Occipital lobe (tissue), 2 donors: ENCODE measurements around the gene SELENOS. TPM values are rescaled to one million over a fixed set of nuclear protein-coding genes. Genes with fewer than 3 reads are reported as not detected.

ENCODE experiments used
- DNase-seq: peaks from one replicate; lab custom pipeline; 2025; lab: John Stamatoyannopoulos, UW
- total RNA-seq: library from RNA; depleted of rRNA; stranded (reverse); fragments of >200 nt; gene quantifications from one replicate; pipeline ENCODE4 v1.2.3, GENCODE V29; 2014

The SELENOS gene, protein sequence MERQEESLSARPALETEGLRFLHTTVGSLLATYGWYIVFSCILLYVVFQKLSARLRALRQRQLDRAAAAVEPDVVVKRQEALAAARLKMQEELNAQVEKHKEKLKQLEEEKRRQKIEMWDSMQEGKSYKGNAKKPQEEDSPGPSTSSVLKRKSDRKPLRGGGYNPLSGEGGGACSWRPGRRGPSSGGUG
- 40.1 TPM for total RNA-seq

DNA sequence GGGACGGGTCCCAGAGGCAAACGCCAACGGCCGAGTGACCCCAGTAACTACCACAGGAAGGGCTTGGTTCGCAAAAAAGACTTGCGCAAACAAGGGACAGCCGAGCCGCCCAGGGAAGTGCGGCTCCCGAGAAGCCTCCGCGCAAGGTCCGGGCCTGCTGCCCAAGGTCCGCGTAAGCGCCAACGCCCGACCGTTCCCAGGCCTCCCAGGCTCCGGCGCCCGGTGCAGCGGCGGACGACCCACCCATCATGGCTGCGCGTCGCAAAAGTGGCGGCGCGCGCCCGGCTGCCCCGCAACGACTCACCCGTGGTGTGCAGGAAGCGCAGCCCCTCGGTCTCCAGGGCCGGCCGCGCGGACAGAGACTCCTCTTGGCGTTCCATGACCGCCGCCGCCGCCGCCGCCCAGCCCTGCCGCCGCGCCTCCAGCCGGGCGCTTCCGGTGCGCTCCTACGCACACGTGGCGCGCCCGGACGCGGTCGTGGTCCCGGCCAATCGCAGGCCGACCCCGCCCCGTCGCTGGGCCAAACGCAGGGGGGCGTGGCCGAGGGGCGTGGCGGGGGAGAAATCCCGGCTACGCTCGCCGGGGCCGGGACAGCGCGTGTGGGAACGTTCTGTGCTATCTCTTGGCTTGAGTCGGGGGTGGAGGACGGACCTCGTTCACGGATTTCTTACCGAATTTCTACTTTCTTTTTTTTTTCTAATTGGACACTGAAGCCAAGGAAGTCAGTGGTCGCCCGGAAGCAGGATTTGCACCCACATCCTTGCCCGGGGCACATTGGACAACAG is at the start of gene SELENOS:
TSS of gene SELENOS (minus strand) at position 448 of the 785 bp plus-strand sequence. CDS start at position 380, 68 bp downstream.
- peak; percentile 80 for DNase-seq

DNA sequence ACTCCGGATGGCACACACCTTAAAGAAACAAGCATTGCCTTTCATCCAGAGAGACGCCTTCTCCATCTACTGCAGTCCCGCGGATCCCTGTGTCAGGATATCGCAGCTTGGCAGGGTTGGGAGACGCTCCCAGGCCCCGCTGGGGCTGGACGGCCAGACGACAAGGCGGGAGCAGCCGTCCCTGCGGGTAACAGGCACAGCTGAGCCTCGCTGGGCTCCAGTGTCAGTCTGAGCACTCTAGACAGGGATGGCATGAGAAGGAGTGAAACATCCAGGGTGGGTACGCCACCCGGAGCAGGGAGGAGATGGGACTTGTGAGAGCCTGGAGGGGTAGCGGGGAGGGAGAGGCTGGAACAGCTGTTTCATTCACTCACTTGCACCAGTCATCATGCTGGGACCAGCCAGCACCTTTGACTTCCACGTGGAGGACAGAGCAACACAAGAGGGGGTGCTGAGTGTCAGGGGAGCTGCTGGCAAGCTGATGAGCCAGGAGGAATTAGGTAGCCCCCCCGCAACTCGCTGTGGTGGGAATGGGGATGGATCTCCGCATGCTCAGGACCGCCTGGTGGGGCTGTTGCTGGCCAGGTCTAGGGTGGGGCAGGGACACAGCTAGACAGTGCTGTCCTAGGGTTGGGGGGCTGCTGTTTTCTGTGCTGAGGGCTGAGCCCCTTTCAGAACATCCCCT is 49.3 kb upstream of the SELENOS start:
- DNase-seq, result no peak

DNA sequence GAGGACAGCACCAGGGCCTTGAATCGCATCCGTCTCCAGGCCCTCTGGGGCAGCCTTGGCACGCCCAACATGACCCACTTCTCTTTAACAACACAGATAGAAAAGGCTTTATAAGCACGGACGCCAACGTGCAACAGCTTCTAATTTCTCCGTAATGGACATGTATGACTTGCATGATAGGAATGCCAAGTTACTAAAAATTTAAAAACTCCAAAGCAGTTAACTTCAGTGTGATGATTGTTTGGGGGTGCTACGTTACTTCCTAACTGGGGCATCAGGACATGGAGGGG is 48.7 kb upstream of the SELENOS start:
- no peak for DNase-seq

DNA sequence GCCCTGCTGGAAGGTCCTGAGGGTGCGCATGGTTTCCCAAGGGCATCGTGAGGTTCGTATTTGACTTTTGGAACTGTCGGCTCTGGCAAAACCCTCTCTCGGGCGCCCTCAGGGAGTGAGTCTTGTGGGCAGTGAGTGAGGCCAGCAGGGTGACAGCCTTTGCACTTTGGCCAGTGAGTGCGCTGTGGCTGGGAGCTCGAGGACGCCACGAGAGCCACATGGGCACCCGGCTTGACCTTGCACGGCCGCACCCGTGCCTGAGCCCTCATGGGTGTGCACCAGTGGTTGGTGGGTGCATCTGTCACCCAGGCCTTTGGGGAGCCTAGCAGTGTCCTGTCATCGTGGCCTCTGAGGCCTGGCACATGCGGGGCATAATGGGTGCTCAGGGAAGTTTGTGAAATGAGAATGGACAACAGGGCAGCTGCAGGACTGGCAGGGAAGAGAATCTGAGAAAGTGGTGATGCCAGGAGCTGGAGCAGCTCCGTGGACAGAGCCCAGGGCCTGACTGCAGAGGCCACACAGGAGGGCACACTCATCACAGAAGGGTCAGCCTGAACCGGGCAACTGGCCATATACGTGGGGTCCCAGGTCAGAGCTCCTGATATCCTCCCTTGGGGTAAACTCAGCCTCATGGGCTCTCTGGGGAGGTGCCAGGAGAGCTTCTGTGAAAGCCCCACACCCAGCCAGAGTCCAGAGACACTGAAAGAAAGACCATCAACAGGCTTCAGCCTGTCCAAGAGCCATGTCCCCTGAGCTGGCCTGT is 48.2 kb upstream of the SELENOS start:
- no peak for DNase-seq

DNA sequence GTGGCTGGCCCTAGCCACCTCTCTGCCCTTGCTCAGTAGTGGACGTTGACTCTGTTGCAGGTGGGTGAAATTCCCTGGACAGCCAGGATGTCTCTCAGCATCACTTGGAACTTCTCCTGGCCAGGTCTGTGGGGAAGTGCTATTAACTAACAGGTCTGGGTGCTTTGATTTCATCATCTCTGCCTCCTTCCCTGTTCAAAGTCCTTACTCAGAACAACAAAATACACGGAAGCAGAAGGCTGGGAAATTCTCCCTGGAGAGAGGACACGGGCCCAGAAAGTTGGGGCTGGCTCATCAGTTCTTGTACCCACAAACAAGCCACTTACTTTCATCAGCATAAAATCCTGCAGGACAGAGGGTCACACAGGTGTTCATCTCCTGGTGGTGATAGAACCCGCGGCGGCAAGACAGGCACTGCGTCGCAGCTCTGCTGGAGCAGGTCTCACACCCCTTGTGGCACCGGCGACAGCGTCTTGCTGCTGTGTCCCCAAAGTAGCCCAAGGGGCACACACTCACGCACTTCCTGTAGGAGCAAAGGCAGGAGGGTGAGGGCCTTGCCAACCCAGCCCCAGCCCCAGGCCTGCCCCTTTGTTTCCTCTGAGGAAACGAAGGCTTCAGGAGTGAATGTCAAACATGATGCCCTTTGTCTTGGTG is 47.4 kb upstream of the SELENOS start:
- no peak for DNase-seq

DNA sequence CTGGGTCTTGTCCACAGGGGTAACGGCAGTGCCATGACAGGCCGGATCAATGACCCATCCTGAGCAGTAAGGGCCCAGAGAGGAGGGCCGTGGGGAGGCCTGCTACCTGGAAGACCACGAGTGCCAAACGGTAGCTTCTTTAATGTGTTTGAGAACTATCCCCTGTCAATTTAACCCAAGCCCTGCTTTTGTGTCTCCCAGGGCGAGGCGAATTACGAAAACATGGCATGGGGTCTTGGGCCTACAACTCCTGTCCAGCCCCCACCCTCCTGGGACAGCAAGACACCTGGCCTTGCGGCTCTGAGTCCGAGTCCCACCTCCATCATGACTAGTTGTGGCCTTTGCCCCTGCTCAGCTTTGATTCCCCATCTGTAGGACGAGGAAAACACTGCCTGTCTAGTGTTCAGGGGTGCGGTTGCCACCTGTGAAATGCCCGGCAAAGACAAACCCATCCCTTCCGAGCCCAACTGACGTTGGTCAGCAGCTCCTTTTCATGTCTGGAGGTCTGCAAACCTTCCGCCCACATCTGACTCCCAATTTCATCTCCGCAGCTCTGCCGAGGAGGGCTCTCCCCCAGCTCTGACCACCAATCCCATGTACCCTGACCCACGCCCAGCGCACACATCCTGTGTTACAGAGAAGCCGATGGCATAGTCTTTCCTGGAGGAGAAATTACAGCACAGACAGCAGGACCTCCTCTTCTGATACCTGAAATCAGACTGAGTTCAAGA is 46.7 kb upstream of the SELENOS start:
- DNase-seq, result no peak

DNA sequence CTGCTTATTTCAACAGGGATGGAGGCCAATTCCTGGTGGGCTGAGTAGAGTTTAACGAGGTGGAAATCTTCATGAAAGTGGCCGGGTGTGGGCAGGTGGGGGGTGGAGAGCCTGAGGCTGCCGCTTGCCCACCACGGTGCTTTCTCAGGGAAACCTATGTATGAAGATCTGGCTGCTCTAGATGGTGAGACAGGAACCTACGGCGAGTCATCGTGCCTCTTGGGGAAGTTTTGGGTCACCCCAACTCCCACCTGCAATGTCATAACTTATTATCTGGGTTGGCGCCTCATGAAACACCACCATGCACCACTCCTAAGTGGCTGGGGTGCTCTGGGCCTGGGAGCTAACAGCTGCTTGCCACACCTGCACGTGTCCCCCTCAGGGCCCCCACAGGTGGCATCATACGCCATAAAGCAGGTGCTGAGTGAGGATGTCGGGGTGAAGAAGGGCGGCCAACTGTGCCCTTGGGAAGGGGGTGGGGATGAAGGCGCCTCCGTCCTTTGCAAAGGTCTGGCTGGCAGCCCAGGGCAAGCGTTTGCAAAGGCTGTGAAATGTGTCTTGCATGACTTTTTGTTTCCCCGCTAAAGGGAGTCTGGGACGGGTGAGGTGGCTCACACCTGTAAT is 45.7 kb upstream of the SELENOS start:
- DNase-seq, result no peak

DNA sequence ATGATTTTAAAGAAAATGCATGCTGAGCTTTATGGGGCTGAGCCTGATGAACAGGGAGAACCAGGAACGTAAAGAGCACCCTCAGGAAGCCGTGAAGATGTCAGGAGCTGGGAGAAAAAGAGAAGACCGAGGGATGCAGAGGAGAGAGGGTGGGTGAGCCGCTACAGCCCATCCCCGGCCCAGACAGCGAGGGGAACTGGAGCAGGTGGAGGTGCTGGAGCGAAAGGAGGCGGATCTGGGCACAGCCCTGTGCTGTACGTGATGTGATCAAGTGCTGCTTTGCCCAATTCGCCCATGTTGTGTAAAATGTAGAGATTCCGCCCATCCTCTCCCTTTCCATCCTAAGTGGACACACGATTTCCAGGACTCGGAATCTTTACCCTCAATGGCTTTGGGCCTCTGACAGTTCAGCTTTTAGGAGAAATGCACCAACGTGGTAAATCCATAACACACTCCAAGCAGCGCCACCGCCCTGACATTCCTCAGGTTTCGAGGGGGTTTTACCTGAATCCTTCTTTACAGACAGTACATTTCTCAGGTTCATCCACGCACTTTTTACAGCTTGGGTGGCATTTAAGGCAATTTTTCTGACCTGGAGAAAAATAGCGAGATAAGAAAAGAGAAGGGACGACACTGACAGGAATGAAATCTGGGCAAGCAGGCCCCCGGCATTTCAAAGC is 44.9 kb upstream of the SELENOS start:
- DNase-seq, result no peak

DNA sequence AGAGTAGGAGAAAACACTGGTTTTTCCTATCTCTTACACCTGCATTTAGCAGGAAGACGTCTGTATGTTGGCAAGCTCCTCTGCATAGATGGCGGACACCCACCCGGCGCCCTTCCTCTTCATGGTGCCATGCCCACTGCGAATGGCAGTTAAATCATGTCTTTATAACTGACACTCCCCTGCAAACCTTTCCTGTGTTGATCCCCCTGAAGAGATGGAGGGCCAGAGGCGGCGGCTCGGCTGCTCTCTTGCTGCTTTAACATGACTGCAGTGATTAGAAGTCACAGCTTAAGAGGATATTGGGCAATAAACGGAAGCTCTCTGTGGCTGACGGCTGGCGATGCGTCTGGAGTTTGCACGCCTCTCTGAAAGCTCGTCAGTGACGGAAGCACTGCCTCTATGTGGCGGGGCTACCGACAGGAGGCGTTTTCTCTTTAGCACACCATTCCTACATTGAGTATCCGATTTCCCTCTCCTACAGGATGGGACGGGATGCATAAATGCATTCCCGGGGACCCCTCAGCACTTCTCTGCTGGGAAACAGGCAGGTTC is 43.3 kb upstream of the SELENOS start:
- DNase-seq, result no peak

DNA sequence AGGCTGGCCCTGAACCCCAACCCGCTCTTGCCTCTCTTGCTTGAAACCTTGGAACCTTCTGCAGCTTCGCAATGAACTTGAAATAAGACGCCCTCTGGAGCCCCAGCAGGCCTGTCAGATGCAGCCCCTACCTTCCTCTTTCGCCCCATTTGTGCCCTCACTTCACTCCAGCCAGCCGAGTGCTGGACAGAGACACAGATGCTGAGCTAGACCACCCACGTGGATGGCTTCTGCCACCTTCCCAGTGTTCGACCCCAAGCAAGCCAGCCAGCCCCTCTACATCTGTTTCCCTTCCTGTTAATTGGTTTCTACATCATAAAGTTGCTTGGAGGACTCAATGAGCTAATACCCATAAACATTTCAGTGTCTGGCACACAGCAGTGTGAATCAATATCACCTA is 41.6 kb upstream of the SELENOS start:
- no peak for DNase-seq

DNA sequence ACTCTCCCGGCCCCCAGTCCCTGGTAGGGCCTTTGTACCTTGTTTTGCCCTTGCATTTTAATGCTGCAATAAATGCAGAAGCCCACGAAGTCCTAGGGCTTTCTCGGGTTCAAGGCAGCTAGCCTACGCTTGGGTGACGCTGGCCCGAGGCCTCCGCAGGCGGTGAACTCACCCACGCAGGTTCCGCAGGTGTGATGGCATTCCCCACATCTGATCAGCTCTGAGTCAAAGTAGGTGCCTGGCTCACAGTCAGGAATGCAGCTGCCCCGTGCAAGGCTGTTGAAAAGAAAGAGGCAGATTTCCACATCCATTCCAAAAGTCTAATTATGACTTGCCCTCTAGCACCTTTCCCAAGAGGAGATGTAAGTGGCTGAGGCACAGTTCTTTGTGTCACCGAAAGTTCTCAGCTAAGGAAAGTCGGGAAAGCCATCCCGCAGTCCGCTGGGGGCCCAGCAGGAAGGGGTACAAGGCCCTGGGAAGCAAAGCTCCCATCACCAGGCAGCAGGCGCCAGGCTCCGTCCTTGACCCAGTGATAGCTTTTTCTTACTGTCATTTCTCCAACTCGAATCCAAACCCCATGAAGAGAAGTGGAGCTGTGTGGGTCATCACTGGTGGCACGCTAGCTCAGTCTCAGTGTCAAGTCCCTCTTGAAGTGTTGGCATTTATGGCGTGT is 41.0 kb upstream of the SELENOS start:
- no peak for DNase-seq

DNA sequence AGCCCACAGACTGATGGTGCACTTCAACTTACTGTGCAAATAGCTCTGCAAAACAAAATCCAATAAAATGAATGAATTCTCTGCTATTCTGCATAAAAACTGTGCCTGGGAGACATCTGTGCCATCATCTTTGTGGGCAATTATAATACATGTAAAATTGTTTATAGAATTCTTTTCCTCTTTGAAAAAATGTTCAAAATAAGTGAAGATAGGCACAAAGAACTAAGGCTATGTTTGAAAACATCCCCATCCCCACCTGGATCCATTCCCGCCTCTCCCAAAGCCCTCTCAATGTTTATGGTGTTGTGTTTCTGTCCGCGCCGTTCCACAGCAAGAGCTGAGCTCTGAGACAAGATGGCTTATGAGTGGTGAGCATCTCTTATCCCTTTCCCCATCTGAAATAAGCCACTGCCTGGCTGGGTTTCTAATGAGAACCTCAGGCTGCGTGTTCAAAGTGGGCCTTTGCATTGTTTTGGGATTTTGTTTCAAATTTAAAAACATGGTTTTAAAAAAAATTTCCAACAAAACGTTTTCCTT is 40.1 kb upstream of the SELENOS start:
- DNase-seq, result no peak

DNA sequence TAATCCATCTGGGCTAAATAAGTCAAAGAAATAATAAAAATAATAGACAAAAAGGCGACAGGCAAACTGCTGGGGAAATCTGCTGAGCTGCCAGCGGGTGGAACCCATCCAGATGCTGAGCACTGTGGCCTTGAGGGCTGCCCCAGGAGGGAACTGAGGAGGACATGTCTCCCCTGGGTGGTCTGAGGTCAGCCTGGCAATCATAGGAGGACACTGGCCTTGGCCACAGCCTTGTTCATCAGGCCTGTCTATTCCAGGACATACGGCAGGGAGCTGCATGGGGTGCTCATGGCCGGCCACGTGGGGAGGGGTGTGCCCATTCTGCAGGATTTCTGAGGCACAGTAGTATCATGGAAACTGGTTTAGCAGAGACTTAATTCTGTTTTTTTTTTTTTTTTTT is 39.2 kb upstream of the SELENOS start:
- no peak for DNase-seq

DNA sequence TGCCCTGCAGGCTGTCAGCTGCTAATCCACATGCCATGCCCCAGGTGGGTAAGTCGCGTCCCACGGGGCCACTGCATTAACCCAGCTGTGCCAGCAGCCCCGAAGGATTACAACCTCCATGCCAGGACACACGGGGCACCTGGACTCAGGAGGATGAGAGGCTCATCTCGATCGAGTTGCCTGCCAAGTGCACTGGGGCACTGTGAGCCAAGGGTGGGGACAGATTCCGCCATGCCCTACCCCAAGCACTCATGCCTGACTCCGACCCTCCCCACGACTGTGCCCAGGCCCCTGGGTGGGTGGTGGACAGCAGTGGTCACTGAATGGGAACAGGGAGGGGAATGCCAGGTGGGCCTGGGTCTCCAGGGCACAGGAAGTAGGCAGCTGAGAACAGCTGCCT is 38.5 kb upstream of the SELENOS start:
- no peak for DNase-seq

DNA sequence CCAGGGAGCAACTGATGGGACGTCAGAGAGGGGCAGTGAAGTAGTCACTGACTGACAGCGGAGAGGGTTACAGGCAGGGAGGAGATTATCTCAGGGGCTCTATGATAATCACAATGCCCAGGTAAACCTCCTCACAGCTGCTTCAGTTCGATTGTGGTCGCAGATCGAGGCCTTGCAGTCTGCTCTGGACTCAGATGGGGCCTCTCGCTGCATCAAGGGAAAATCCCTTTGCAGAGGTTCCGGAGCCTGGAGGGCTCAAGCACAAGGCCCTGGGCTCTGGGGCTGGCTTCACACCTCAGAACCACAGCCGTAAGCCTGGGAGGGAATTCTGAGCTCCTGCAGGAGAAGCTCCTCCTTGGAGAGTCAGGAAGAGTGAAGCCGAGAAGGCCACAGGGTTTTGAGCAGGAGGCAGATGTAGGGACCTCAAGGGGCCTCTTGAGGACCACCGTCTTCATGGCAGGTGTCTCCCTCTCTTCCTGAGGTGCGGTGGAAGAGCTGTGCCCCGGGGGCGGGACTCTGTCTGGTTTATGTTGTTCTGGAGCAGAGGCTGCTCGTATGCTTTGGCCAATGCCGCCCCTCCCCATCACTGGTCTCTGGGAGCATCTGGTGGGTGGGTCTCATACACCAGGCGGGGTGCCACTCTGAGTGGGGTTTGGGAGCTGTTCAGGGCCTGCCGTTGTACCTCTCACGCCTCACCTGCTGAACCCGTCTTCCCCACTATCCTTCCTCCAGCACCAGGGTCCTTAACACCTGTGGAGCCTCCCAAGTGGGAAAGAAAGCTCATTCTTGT is 37.2 kb upstream of the SELENOS start:
- no peak for DNase-seq

DNA sequence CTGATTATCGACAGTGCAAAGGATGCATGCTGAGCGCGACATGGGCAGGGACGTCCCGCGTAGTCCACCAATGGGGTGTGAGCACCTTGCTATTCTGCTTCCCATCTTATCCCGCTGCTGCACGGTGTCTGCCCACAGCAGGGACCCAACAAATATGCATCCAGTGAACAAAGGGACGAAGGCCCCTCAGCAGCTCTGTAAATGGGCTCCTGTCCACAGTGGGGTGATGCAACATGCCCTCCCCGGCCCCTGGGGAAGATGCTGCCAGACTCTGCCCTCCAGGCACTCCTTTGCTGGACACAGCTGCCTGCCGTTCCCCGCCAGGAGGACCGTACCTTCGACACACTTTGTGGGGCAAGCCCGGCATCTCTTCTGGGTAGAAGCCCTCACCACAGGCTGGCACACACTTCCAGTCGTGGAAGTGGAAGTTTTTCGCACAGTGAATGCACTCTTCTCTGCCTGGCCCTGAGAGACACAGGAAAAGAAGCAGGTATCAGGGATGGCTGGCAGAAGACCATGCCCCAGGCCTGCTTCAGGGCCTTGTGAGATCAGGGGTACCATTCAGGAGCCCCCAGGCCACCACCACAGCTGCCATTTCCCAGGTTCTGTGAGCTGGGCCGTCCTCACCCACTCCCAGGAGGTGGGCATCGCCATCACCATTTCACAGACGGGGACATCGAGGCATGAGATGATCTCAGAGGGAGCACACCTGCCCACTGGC is 35.9 kb upstream of the SELENOS start:
- no peak for DNase-seq

DNA sequence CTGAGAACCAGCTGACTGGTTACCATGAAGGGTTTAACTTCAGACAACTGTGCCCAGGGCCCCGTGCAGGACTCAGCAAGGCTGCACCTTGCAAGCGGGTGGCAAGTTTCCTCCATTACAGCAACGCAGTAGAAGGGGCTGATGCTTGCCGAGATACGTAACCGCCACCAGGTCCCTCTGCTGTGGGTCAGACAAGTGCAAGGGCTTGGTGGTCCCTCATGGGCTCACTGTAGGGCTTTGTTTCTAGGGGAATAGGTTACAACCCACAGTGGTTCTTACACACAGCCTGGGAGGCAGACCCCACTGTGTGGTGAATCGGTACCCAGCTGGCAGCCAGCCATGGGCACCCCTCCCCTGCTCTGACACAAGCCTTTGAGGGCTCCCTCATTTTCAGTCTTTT is 33.2 kb upstream of the SELENOS start:
- no peak for DNase-seq
